ENCODE data around the gene ZNF234. TPM values are rescaled to one million over a fixed set of nuclear protein-coding genes. Genes with fewer than 3 reads are reported as not detected.
"Not testable (repeated sequence)": the region's sequence is repeated elsewhere in the genome, so short reads cannot be mapped to it uniquely, and the experiment has no call there.

ZNF234 gene
- total RNA-seq, 2 donors from 2014 or later: 2.3 to 4.9 TPM

DNA sequence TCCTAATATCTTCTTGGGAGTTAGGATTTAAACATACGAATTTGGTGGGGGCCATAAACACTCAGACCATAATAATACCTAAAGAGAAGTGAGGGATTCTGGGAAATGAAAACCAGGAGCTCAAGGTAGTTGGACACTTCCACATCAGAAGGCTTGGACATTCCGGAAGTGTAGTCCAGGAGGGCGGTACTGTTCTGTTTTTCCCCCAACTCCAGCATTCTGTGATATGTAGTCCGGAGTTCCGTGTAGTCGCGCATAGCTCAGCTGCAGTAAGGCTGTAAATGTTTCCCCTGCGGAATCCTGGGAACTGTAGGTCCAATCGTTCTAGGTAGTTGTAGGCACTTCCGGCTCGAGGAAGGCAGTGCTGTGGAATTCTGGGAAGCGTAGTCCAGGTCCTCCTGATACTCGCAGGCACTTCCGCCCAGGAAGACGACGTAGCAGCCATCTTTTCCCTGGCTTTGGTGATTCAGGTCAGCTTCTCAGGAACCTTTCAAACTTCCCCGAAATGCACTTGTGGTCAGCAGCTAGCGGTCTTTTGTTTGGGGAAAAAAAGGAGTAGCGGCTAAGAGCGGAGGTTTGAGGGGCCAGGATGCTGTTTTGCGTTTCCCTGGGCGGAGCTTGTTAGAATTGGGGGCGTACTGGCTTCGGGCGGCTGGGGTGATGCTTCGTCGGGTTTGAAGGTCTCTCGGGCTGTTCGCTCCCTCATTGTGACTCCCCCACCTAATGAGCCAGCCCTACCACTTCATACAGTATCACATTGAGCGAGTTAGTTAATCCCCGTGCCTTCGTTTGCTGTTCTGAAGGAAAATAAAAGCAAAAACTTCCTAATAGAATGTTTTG lies 23.5 kb downstream of the ZNF234 start, which contains the start of gene ZNF226:
ZNF226 (plus strand) TSS at position 428 of the 840 bp plus-strand sequence. CDS start 4,981 bp downstream, outside the sequence.
- no peaks in the 10 kb centered on the region for H3K27me3 ChIP-seq
- 0% methylated on average over 23 to 32 of the region's 32 CpGs for WGBS, 2 donors
- peaks cover 13% of the 10 kb centered on the region for H3K4me1 ChIP-seq
- DNase-seq (peak; percentile 91 to 98 (median 95)), ATAC-seq (peak; percentile 99)
- TF ChIP-seq POLR2A (IDR thresholded peaks at IDR 0.05): peak in 2 of 3 donors; percentile 42 to 53
- TF ChIP-seq, protein P1, sequence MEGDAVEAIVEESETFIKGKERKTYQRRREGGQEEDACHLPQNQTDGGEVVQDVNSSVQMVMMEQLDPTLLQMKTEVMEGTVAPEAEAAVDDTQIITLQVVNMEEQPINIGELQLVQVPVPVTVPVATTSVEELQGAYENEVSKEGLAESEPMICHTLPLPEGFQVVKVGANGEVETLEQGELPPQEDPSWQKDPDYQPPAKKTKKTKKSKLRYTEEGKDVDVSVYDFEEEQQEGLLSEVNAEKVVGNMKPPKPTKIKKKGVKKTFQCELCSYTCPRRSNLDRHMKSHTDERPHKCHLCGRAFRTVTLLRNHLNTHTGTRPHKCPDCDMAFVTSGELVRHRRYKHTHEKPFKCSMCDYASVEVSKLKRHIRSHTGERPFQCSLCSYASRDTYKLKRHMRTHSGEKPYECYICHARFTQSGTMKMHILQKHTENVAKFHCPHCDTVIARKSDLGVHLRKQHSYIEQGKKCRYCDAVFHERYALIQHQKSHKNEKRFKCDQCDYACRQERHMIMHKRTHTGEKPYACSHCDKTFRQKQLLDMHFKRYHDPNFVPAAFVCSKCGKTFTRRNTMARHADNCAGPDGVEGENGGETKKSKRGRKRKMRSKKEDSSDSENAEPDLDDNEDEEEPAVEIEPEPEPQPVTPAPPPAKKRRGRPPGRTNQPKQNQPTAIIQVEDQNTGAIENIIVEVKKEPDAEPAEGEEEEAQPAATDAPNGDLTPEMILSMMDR (IDR thresholded peaks at IDR 0.05): peak in 1 of 7 experiments; percentile 6
- H3K9me3 ChIP-seq: peaks cover 0 to 16% (median 2%) of the 10 kb centered on the region in 3 donors
- H3K36me3 ChIP-seq (replicated peaks in 1 of 2; ENCODE audit: insufficient read depth in 1 of 2, low read depth in 2 of 2): peaks cover 4 to 7% of the 10 kb centered on the region in 2 donors
- intact Hi-C loops (cut with DNase I): loop anchor here (10.0 kb wide), 1 partner anchor 50 kb away; the partner anchor contains the start of gene ZNF225
- H3K27ac ChIP-seq: peak within 1 kb of the TSS; percentile 20 to 81 (median 60)
- peak within 1 kb of the TSS; percentile 46 to 78 for H3K4me3 ChIP-seq

DNA sequence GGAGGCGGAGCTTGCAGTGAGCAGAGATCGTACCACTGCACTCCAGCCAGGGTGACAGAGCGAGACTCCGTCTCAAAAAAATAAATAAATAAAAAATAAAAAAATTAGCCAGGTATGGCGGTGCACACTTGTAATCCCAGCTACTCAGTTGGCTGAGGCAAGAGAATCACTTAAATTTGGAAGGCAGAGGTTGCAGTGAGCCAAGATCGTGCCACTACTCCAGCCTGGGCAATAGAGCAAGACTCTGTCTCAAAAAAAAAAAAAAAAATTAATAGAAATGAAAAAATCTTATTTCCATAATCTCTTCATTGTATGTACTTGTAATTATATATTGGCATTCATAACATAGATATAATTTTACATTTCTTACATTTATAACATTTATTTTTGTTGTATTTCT lies 29.3 kb downstream of the ZNF234 start:
- H3K4me1 ChIP-seq; intact Hi-C loops (cut with DNase I); H3K4me3 ChIP-seq; H3K27me3 ChIP-seq; H3K27ac ChIP-seq; DNase-seq; ATAC-seq: not testable (repeated sequence)
- Histone ChIP-seq H3K36me3 (replicated peaks in 1 of 2; ENCODE audit: insufficient read depth in 1 of 2, low read depth in 2 of 2) (peaks cover 43 to 56% of the 10 kb centered on the region in 2 donors), H3K9me3 (peaks cover 0 to 48% (median 0%) of the 10 kb centered on the region in 3 donors)
- 98 to 99% methylated on average over 6 of the region's 6 CpGs for WGBS, 2 donors

DNA sequence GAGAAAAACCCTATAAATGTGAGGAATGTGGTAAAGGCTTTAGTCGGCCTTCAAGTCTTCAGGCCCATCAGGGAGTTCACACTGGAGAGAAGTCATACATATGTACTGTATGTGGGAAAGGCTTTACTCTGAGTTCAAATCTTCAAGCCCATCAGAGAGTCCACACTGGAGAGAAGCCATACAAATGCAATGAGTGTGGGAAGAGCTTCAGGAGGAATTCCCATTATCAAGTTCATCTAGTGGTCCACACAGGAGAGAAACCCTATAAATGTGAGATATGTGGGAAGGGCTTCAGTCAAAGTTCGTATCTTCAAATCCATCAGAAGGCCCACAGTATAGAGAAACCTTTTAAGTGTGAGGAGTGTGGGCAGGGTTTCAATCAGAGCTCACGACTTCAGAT lies 35.2 kb downstream of the ZNF234 start:
- WGBS, 2 donors: 94% methylated on average over 3 of the region's 3 CpGs
- no peak overlapping the region for H3K27ac ChIP-seq
- peaks cover 44 to 47% of the 10 kb centered on the region in 2 donors for H3K36me3 ChIP-seq (replicated peaks in 1 of 2; ENCODE audit: insufficient read depth in 1 of 2, low read depth in 2 of 2)
- no peak for TF ChIP-seq POLR2A (IDR thresholded peaks at IDR 0.05)
- TF ChIP-seq, protein P1 (IDR thresholded peaks at IDR 0.05): no peak
- intact Hi-C loops (cut with DNase I): no loop called here
- DNase-seq (no peak), ATAC-seq (no peak)
- H3K4me3 ChIP-seq: no peak overlapping the region
- peaks cover 0 to 80% (median 0%) of the 10 kb centered on the region in 3 donors for H3K9me3 ChIP-seq
- H3K27me3 ChIP-seq: no peaks in the 10 kb centered on the region
- H3K4me1 ChIP-seq: no peaks in the 10 kb centered on the region

DNA sequence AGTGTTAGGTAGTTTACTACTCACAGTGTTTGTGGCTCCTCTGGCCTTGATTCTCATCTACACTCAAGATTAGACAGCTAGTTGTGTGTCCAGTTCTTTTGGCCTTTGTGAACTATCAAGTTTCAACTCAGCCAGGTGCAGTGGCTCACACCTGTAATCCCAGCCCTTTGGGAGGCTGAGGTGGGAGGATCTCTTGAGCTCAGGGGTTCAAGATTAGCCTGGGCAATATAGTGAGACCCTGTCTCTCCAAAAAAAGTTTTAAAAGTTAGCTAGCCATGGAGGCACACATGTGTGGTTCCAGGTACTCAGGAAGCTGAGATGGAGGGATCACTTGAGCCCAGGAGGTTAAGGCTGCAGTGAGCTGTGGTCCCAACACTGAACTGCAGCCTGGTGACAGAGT lies 39.6 kb downstream of the ZNF234 start:
- no peak for TF ChIP-seq POLR2A (IDR thresholded peaks at IDR 0.05)
- TF ChIP-seq, protein P1 (IDR thresholded peaks at IDR 0.05): no peak
- intact Hi-C loops (cut with DNase I): no loop called here

DNA sequence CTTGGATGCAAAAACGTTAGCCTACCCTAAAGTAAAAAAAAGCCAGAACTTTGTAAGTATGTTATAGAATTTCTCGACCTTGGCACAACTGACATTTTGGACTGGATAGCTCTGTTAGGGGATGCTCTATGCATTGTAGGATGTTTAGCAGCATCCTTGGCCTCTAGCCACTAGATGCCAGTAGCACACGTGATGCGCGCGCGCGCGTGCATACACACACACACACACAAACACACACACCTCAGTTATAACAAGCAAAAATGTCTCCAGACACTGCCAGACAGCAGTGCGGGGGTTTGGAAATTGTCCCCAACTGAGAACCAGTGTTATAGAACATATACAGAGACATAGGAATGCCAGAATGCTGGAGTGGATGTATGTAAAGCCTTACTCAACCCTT lies 40.8 kb downstream of the ZNF234 start:
- Histone ChIP-seq H3K9me3 (peaks cover 0 to 48% (median 0%) of the 10 kb centered on the region in 3 donors), H3K4me3 (no peak overlapping the region), H3K27me3 (no peaks in the 10 kb centered on the region), H3K36me3 (replicated peaks in 1 of 2; ENCODE audit: insufficient read depth in 1 of 2, low read depth in 2 of 2) (no peaks in the 10 kb centered on the region), H3K27ac (no peak overlapping the region), H3K4me1 (no peaks in the 10 kb centered on the region)
- TF ChIP-seq POLR2A (IDR thresholded peaks at IDR 0.05): no peak
- TF ChIP-seq, protein P1 (IDR thresholded peaks at IDR 0.05): no peak
- ATAC-seq (no peak), DNase-seq (no peak)
- intact Hi-C loops (cut with DNase I): no loop called here
- WGBS, 2 donors: 76 to 83% methylated on average over 10 of the region's 10 CpGs

More for the DNA sequence above, 39.6 kb downstream of the ZNF234 start:
- DNase-seq (no peak), ATAC-seq (no peak)
- H3K27me3 ChIP-seq: no peaks in the 10 kb centered on the region
- H3K27ac ChIP-seq: no peak overlapping the region
- peaks cover 5 to 7% of the 10 kb centered on the region in 2 donors for H3K36me3 ChIP-seq (replicated peaks in 1 of 2; ENCODE audit: insufficient read depth in 1 of 2, low read depth in 2 of 2)
- H3K4me1 ChIP-seq: no peaks in the 10 kb centered on the region
- peaks cover 0 to 60% (median 0%) of the 10 kb centered on the region in 3 donors for H3K9me3 ChIP-seq
- no peak overlapping the region for H3K4me3 ChIP-seq

Data from body of pancreas (tissue), 4 donors.